GM19467 (cell line): ENCODE measurements around the gene PRKAR1B.
"Not testable (repeated sequence)": the region's sequence is repeated elsewhere in the genome, so short reads cannot be mapped to it uniquely, and the experiment has no call there.

ENCODE experiments used
- ATAC-seq: cut with Tn5 transposase; IDR thresholded peaks from one replicate; pipeline ENCODE4 v1.9.1; 2021; ENCODE audit warnings: mild to moderate bottlenecking, moderate library complexity; ENCODE audit not compliant: unreplicated experiment

The PRKAR1B gene

GRCh38 chr7:628826-629225 lies 98.3 kb downstream of the PRKAR1B start:
- no peak for ATAC-seq

GRCh38 chr7:628402-628763 lies 98.7 kb downstream of the PRKAR1B start:
- no peak for ATAC-seq

- ATAC-seq, result no peak
These were observed 99.2 kb downstream of the PRKAR1B start for GRCh38 chr7:627661-628401.

GRCh38 chr7:625376-625971 lies 101.6 kb downstream of the PRKAR1B start:
- ATAC-seq, result no peak

DNA sequence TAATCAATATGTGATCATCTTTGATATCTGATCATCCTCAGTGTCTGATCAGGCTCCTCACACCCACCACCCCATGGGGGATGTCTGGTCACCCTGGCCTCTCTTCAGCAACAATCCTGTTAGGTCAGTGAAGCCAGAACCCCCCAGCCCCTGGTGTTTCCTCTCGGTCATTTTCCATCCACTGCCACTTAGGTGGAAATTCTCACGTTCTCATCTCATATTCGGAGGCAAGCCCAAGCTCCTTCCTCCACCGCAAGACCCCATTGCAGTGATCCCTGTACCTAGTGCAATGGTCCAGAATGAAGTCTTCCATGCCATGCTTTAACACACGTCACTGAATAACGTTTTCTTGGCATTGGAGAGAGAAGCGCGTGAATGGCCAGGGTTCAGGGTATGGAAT lies 103.6 kb downstream of the PRKAR1B start:
- no peak for ATAC-seq

DNA sequence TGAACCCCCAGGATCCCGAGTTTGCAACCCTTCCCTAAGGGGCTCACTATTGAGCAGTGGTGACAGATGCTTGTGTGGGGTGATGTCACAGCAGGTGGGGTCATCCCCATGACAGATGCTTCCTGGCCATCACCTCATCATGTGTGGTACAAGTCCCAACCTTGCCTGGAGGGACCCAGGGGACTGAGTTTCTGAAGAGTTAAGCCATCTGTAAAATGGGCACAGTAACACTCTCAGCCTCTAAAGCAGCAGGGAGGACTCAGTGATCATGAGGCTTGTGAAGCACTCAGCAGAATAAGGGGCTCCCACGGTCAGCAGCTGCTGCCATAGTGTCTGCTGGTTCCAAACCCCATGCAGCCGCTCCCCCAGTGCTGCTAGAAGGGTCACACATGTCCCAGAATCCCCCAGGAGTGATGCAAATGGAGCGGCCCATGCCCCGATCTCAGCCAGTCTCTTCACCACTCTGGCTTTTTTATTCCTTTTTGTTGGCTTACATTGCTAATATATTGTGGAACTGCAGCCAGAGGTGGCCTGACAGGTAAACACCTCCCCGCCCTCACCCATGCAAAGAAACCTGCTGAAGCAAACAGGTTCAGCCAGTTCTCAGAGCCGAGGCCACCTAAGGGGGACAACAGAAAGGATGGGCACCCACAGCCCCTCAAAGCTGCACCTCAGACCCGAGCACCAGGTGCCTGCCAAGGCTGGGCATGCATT lies 105.4 kb downstream of the PRKAR1B start:
- no peak for ATAC-seq

DNA sequence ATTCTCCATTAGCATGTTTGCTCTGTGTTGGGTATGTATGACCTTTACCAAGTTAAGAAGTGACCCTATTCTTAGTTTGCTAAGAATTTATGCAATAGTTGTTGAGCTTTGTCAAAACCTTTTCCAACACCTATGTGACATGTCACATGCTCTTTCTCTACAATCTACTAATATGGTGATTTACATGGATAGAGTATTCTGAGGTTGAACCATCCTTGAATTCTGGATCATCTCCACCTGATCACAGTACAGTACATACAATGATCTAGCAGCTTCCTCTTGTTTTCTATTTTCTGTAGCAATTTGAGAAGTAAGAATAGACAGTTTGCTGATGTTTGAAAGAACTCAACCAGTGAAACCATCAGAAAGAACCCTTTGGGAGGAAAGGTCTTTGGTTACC lies 106.2 kb downstream of the PRKAR1B start:
- ATAC-seq, result no peak

DNA sequence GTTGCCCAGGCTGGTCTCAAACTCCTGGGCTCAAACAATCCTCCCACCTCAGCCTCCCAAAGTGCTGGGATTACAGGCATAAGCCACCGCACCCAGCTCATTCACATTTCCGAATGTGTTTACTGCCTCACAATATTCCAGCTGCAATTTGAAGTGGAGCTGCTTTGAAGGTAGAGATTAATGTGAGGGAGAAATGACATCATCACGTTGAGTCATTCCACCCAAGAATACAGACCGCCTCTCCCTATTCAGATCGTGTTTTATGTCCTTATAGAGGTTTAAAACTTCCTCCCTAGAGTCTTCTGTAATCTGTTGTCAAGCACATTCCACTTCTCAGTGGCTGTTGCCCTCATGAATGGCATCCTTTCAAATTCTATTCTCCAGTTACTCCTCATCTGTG lies 107.0 kb downstream of the PRKAR1B start:
- no peak for ATAC-seq

DNA sequence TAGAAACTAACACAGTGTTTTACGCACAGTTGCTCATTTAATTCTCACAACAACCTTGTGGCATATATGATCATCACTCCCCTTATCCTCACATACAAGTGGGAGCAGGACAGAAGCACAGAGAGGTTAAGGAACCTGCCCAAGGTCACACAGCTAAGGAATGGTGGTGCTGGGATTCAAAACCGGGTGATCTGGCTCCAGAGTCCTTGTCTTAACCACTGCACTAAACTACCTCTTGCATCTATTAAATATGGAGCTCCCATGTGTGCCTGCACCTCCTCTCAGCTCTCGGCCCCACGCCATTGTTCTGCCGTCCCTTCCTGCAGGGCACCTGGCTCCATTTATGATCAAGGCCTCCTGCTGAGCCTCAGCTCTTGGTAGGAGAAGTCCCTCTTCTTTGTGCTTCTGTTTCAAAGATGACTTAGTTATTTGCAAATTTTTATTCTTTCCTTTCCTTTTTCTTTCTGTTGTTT lies 107.7 kb downstream of the PRKAR1B start:
- ATAC-seq, result no peak

GRCh38 chr7:618539-619367 lies 108.3 kb downstream of the PRKAR1B start:
- no peak for ATAC-seq

- ATAC-seq, result no peak
These were observed 109.2 kb downstream of the PRKAR1B start for GRCh38 chr7:617614-618538.

- no peak for ATAC-seq
These were observed 113.5 kb downstream of the PRKAR1B start for GRCh38 chr7:613442-614140.

DNA sequence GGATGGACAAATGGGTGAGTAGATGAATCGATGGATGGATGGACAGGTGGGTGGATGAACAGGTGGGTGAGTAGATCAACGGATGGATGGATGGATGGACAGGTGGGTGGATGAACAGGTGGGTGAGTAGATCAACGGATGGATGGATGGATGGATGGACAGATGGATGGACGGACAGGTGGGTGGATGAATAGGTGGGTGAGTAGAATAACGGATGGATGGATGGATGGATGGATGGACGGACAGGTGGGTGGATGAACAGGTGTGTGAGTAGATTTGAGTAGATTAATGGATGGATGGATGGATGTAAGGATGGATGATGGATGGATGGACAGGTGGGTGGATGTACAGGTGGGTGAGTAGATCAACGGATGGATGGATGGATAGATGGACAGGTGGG lies 115.2 kb downstream of the PRKAR1B start:
- not testable (repeated sequence) for ATAC-seq

DNA sequence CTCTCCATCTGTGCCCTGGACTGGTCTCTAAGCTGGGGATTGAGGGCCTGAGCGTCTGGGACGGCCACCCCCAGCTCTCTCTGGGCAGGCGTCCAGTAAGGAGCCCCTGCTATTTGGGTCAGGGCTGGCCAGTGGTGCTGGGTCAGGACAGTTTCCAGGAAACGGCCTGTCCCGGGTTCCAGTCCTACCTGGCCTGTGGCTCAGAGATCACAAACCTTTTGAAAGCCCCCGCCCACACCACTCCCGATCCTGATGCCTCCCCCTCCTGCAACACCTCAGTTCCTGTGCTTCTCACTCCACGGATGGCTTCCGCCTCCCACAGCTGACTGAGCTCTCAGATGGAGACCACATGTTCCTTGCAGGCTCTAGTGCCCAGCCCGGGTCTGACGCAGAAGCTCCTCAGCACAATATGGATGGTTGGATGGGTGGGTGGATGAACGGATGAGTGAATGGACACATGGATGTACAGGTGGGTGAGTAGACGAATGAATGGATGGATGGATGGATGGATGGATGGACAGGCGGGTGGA lies 115.7 kb downstream of the PRKAR1B start:
- ATAC-seq, result no peak

DNA sequence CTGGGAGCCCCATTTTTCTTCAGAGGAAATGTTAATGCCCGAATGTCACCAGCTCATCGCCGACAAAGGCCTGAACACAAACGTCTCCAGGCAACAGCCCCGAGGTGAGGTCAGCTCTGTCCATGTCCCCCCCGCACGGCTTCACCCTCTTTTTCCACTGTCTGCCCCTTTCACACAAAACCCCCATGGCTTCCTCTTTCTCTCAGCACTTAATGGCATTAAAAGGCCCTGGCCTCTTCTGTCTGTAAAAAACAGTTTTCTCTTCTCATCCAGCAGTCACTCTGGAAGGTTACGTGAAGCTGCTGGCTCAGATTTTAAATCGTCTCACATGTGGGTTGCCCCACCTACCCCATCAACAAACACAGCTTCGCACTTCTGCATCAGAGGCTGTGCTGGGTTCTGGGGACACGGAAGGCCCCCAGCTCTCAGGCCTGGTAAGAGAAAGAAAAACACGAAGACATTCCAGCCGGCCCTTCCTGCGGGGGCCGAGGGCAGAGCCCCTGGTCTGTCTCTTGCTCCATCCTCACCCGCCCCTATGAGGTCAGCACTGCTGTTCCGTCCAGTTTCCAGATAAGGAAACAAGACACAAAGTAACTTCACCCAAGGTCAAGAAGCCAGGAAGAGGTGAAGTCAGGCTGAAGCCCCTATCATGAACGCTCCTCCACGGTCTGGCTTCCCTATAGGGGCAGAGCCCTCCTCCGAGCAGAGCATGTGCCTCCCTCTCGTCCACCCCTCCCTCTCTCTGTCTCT lies 116.4 kb downstream of the PRKAR1B start:
- ATAC-seq, result no peak

DNA sequence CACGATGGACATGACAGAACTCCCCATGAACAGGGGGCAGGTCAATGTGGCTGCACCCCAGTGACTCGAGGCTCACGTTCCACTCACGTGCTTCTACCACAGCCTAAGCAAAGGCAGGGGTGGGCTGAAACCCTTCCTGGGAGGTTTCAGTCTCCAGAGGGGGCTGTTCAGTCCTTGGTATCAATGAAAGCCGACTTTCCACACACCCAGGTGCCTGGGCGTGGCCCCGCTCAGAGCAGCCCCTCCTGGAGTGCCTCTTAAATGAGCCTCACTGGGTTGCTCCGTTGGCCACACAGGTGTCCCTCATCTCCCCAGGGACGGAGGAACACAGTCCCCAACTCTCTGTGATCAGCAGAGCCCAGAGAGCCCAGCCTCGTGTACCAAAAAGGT lies 116.9 kb downstream of the PRKAR1B start:
- ATAC-seq, result no peak

GRCh38 chr7:609365-609764 lies 117.7 kb downstream of the PRKAR1B start:
- ATAC-seq, result no peak

DNA sequence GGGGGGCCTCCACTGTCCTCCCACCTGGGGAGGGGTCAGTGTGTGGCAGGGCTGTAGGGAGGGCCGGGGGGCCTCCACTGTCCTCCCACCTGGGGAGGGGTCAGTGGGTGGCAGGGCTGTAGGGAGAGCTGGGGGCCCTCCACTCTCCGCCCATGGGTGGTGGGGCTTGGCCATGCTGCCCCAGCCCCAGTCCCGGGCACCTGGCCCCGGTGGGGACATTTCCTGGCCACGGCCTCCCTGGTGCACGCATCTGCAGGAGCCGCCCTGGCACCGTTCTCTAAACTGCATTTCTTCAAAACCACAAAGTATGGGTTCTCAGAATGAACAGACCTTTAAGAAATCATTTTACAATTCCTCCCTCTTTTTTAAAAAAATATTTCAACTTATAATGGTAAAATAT lies 118.1 kb downstream of the PRKAR1B start:
- ATAC-seq, result no peak

- ATAC-seq, result no peak
These were observed 118.7 kb downstream of the PRKAR1B start for GRCh38 chr7:608361-608760.
